ENCODE data around the gene TTC7B.

The TTC7B gene

DNA sequence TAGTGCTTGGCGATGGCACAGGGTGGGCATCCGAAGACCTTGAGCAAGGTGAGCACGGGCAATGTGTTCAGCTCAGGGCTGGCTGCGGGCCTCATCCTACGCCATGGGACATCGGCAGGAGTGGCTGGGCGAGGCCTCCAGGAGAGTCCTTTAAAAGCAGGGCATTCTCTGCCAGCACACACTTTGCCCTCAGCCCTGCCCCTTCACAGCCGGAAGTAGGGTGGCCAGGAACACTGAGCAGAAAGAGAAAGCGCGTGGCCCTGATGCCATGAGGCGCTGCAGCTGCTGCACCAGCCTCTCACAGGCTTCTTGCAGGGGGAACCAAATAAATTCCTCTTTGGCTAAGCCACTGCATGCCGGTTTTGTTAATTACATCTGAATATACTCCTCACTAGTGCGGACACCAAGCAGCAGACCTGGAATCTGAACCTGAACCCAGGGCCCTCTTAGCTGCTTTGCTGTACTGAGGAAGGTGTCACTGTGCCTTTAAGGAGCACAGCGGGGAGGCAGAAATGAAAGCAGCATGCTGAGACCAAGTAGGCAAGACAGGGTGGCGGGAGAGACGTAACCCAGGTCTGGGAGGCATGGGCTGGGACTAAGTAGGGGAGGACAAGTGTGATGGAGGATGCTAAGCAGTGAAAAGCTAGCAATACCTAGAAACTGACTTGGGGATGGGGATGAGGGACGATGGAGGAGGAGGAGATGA is 155.2 kb downstream of the TTC7B start:
- Histone ChIP-seq H3K4me3 (ENCODE audit: low read depth, low read length) (no peak overlapping the region), H3K36me3 (ENCODE audit: control insufficient read depth, insufficient read depth, low read length) (no peaks in the 10 kb centered on the region), H3K4me2 (ENCODE audit: low read length) (no peak overlapping the region), H3K4me1 (peaks cover 6% of the 10 kb centered on the region), H3K79me2 (no peaks in the 10 kb centered on the region), H3K9ac (no peak overlapping the region), H3K9me3 (ENCODE audit: control insufficient read depth, low read length) (no peaks in the 10 kb centered on the region), H3K27ac (no peak overlapping the region), H3K27me3 (ENCODE audit: control insufficient read depth, insufficient read depth, low read length) (no peaks in the 10 kb centered on the region), H2AFZ (peak overlapping the region; percentile 13)
- TF ChIP-seq, protein P1, sequence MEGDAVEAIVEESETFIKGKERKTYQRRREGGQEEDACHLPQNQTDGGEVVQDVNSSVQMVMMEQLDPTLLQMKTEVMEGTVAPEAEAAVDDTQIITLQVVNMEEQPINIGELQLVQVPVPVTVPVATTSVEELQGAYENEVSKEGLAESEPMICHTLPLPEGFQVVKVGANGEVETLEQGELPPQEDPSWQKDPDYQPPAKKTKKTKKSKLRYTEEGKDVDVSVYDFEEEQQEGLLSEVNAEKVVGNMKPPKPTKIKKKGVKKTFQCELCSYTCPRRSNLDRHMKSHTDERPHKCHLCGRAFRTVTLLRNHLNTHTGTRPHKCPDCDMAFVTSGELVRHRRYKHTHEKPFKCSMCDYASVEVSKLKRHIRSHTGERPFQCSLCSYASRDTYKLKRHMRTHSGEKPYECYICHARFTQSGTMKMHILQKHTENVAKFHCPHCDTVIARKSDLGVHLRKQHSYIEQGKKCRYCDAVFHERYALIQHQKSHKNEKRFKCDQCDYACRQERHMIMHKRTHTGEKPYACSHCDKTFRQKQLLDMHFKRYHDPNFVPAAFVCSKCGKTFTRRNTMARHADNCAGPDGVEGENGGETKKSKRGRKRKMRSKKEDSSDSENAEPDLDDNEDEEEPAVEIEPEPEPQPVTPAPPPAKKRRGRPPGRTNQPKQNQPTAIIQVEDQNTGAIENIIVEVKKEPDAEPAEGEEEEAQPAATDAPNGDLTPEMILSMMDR (IDR thresholded peaks at IDR 0.05), result no peak

DNA sequence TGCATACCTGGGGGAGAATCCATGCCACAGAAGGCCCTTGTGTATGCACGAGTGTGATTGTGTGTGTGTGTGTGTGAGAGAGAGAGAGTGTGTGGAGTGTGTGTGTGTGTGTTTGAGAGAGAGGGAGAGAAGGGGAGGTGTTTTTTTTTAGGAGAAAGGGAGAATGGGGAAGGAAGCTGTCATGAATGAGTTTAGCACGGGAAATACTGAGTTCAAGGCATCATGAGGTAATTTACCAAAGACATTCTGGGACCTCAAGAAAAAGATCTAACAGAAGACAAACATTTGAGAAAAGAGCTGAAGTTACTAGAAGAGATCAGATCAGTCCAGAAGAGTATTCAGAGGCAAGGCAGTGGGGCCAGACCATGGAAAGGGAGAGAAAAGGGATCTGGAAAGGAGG is 157.1 kb downstream of the TTC7B start:
- no peak overlapping the region for H3K9ac ChIP-seq
- H3K27me3 ChIP-seq (ENCODE audit: control insufficient read depth, insufficient read depth, low read length), result no peaks in the 10 kb centered on the region
- H3K79me2 ChIP-seq, result no peaks in the 10 kb centered on the region
- H3K4me1 ChIP-seq, result peaks cover 6% of the 10 kb centered on the region
- H3K9me3 ChIP-seq (ENCODE audit: control insufficient read depth, low read length), result no peaks in the 10 kb centered on the region
- H3K36me3 ChIP-seq (ENCODE audit: control insufficient read depth, insufficient read depth, low read length), result no peaks in the 10 kb centered on the region
- H3K4me3 ChIP-seq (ENCODE audit: low read depth, low read length), result no peak overlapping the region
- TF ChIP-seq, protein P1 (IDR thresholded peaks at IDR 0.05), result no peak
- H2AFZ ChIP-seq, result no peak overlapping the region
- no peak overlapping the region for H3K4me2 ChIP-seq (ENCODE audit: low read length)
- no peak overlapping the region for H3K27ac ChIP-seq

DNA sequence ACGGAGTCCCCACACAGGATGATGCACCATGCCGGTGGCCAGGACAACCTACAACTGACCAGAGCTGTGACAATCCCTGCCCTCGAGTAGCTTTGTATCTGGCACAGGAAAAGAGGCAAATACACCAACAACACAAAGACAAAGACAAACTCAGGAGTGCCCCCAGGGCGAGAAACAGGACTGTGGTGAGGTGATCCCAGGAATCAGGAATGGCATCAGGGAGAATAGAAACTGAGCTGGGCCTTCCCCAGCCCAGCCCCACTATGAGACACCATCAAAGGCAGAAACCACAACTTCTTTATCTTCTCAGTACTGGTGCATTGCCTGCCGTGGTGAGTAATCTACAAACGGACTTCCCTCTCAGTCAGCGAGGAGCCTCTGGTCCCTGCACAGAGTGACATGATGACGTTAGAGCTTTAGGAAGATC is 157.7 kb downstream of the TTC7B start:
- Histone ChIP-seq H3K4me3 (ENCODE audit: low read depth, low read length) (no peak overlapping the region), H3K27me3 (ENCODE audit: control insufficient read depth, insufficient read depth, low read length) (no peaks in the 10 kb centered on the region), H3K4me1 (peaks cover 6% of the 10 kb centered on the region), H3K4me2 (ENCODE audit: low read length) (no peak overlapping the region), H3K9ac (no peak overlapping the region), H3K27ac (no peak overlapping the region), H2AFZ (no peak overlapping the region), H3K79me2 (no peaks in the 10 kb centered on the region), H3K9me3 (ENCODE audit: control insufficient read depth, low read length) (no peaks in the 10 kb centered on the region), H3K36me3 (ENCODE audit: control insufficient read depth, insufficient read depth, low read length) (no peaks in the 10 kb centered on the region)
- TF ChIP-seq, protein P1 (IDR thresholded peaks at IDR 0.05), result no peak

DNA sequence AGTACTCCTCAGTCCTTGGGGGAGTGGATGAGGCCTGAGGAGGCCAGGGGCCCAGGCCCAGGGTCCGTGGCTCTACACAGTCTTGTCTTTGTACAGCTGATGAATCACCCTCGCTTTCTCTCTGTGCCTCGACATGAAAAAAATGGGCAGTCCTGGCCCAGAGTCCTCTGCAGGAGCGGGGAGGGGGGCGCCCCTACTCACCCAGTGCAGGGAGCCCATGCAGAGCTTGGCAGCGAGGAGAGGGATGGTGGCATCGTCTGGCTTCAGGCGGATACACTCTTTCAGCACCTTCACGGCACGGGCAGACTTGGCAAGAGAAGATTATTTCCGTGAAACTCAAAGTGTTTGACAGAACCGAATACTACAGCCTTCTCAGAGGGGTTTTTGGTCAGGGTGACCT is 159.3 kb downstream of the TTC7B start:
- no peak overlapping the region for H2AFZ ChIP-seq
- H3K27me3 ChIP-seq (ENCODE audit: control insufficient read depth, insufficient read depth, low read length), result no peaks in the 10 kb centered on the region
- H3K36me3 ChIP-seq (ENCODE audit: control insufficient read depth, insufficient read depth, low read length), result no peaks in the 10 kb centered on the region
- H3K9ac ChIP-seq, result no peak overlapping the region
- H3K79me2 ChIP-seq, result no peaks in the 10 kb centered on the region
- no peak overlapping the region for H3K27ac ChIP-seq
- no peaks in the 10 kb centered on the region for H3K9me3 ChIP-seq (ENCODE audit: control insufficient read depth, low read length)
- no peak overlapping the region for H3K4me2 ChIP-seq (ENCODE audit: low read length)
- TF ChIP-seq, protein P1 (IDR thresholded peaks at IDR 0.05), result no peak
- no peak overlapping the region for H3K4me3 ChIP-seq (ENCODE audit: low read depth, low read length)
- H3K4me1 ChIP-seq, result peaks cover 6% of the 10 kb centered on the region

DNA sequence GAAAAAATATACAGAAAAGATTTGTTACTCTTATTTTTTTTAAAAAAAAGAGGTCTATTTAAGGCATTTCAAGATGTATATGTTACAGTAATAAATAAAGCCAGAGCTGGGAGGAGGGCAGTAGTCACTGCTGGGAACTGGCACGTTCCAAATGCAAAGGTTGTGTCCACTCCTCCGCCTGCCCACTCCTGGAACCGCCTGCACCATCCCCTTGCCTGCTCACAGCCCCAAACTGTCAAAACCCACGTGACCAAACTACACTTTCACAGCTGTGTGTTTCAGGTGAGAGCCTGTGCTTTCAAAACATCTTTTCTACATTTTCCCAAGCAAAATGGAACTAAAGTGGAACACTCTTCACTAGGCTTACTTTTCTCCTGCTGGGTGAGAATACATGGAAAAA is 160.4 kb downstream of the TTC7B start:
- Histone ChIP-seq H3K4me1 (peaks cover 2% of the 10 kb centered on the region), H3K36me3 (ENCODE audit: control insufficient read depth, insufficient read depth, low read length) (no peaks in the 10 kb centered on the region), H3K4me2 (ENCODE audit: low read length) (no peak overlapping the region), H3K4me3 (ENCODE audit: low read depth, low read length) (no peak overlapping the region), H3K27ac (no peak overlapping the region), H2AFZ (no peak overlapping the region), H3K9ac (no peak overlapping the region), H3K9me3 (ENCODE audit: control insufficient read depth, low read length) (no peaks in the 10 kb centered on the region), H3K79me2 (no peaks in the 10 kb centered on the region), H3K27me3 (ENCODE audit: control insufficient read depth, insufficient read depth, low read length) (no peaks in the 10 kb centered on the region)
- TF ChIP-seq, protein P1 (IDR thresholded peaks at IDR 0.05), result no peak

All from parathyroid adenoma (tissue), 2 donors.